Gastrocnemius medialis (tissue), 4 donors: ENCODE data around the gene URAD.

ENCODE experiments used
- POLR2A ChIP-seq, 2 donors: fragments of 450-650 bp; IDR thresholded peaks; one replicate each; pipeline ENCODE4 v1.6.1; 2017; ENCODE audit warnings: antibody characterized with exemption in 2 of 2, mild to moderate bottlenecking in 2 of 2, moderate library complexity in 2 of 2
- TF ChIP-seq, protein P1 (sequence below), 5 experiments: fragments of 450-650 bp in 3 of 5; fragments of 200-600 bp in 2 of 5; sonication (generic) in 2 of 5; IDR thresholded peaks in 4 of 5; conservative IDR thresholded peaks in 1 of 5; 1 replicate in 4 of 5; 2 replicates in 1 of 5; pipeline ENCODE4 v1.5.1; 2016 to 2019; ENCODE audit warnings: antibody characterized with exemption in 5 of 5, mild to moderate bottlenecking in 3 of 5, moderate library complexity in 3 of 5

GRCh38 chr13:27975564-27976361 lies 12.7 kb downstream of the URAD start:
- TF ChIP-seq, protein P1, sequence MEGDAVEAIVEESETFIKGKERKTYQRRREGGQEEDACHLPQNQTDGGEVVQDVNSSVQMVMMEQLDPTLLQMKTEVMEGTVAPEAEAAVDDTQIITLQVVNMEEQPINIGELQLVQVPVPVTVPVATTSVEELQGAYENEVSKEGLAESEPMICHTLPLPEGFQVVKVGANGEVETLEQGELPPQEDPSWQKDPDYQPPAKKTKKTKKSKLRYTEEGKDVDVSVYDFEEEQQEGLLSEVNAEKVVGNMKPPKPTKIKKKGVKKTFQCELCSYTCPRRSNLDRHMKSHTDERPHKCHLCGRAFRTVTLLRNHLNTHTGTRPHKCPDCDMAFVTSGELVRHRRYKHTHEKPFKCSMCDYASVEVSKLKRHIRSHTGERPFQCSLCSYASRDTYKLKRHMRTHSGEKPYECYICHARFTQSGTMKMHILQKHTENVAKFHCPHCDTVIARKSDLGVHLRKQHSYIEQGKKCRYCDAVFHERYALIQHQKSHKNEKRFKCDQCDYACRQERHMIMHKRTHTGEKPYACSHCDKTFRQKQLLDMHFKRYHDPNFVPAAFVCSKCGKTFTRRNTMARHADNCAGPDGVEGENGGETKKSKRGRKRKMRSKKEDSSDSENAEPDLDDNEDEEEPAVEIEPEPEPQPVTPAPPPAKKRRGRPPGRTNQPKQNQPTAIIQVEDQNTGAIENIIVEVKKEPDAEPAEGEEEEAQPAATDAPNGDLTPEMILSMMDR (IDR thresholded peaks at IDR 0.05 in 4 of 5, conservative IDR thresholded peaks at IDR 0.05 in 1 of 5): no peak
- no peak for TF ChIP-seq POLR2A (IDR thresholded peaks at IDR 0.05)
